Progenitor cell of endocrine pancreas (in vitro differentiated cells): ENCODE data around the gene RAB38. TPM values are rescaled to one million over a fixed set of nuclear protein-coding genes. Genes with fewer than 3 reads are reported as not detected.

Experiments used
- DNase-seq: peaks from one replicate; pipeline ENCODE4 v3.0.0; 2021; ENCODE audit warnings: low spot score; ENCODE audit not compliant: unreplicated experiment
- H3K27ac Mint-ChIP-seq: 2 replicates; pipeline ENCODE4 v1.8.0; 2021; ENCODE audit warnings: mild to moderate bottlenecking, moderate library complexity, mixed read lengths
- H3K27me3 Mint-ChIP-seq: 2 replicates; pipeline ENCODE4 v1.8.0; 2021; ENCODE audit warnings: mixed read lengths
- H3K36me3 Mint-ChIP-seq: 2 replicates; pipeline ENCODE4 v1.8.0; 2022; ENCODE audit warnings: mixed read lengths; ENCODE audit not compliant: insufficient read depth
- H3K4me1 Mint-ChIP-seq: 2 replicates; pipeline ENCODE4 v1.8.0; 2021; ENCODE audit warnings: low read depth, mixed read lengths
- H3K4me3 Mint-ChIP-seq: 2 replicates; pipeline ENCODE4 v1.8.0; 2021; ENCODE audit warnings: low read depth, mild to moderate bottlenecking, moderate library complexity, mixed read lengths
- H3K9me3 Mint-ChIP-seq: 2 replicates; pipeline ENCODE4 v1.8.0; 2021; ENCODE audit warnings: low read depth, mixed read lengths
- CTCF ChIP-seq: fragments of 200-600 bp; sonication (generic); IDR thresholded peaks from one replicate; pipeline ENCODE4 v1.5.0; 2021; ENCODE audit warnings: antibody characterized with exemption, mild to moderate bottlenecking; ENCODE audit not compliant: unreplicated experiment
- total RNA-seq: library from RNA; stranded (reverse); gene quantifications from 2 replicates; pipeline ENCODE4 v1.2.1, GENCODE V29; 2021

Gene RAB38
- total RNA-seq, 1 donor from 2014 or later: 15.6 TPM

- Mint-ChIP-seq H3K4me1 (peaks cover 23% of the 10 kb centered on the region), H3K27ac (peak overlapping the region; percentile 94), H3K27me3 (peaks cover 2% of the 10 kb centered on the region), H3K4me3 (peak overlapping the region; percentile 84), H3K36me3 (no peaks in the 10 kb centered on the region), H3K9me3 (no peaks in the 10 kb centered on the region)
- no peak for DNase-seq
- TF ChIP-seq CTCF: no peak
These were observed 1.3 kb downstream of the RAB38 start for GRCh38 chr11:88173956-88174355.

DNA sequence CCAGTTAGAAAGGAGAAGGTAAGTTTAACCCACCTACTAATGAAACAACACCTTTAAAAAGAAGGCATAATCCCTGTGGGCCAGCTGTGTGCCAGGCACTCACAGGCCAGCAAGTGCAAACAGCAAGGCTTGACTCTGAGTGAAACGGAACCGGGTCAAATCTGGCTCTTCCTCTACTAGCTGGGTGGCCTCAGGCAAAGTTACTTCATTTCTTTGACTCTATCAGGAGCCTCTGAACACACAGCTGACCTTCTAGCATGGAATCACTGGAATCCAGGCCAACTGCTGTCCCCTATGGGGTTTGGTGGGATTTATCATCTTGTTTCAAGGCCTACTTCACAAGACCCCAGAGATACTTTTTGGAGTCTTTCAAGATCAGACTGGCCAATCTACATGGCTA lies 3.3 kb downstream of the RAB38 start:
- Mint-ChIP-seq H3K4me3 (no peak overlapping the region), H3K27me3 (peaks cover 2% of the 10 kb centered on the region), H3K9me3 (no peaks in the 10 kb centered on the region), H3K36me3 (peaks cover 1% of the 10 kb centered on the region), H3K4me1 (peaks cover 19% of the 10 kb centered on the region), H3K27ac (no peak overlapping the region)
- no peak for TF ChIP-seq CTCF
- no peak for DNase-seq

GRCh38 chr11:88170673-88171072 lies 4.6 kb downstream of the RAB38 start:
- Mint-ChIP-seq H3K4me3 (no peak overlapping the region), H3K9me3 (no peaks in the 10 kb centered on the region), H3K4me1 (peaks cover 16% of the 10 kb centered on the region), H3K27me3 (no peaks in the 10 kb centered on the region), H3K36me3 (peaks cover 1% of the 10 kb centered on the region), H3K27ac (no peak overlapping the region)
- TF ChIP-seq CTCF: no peak
- DNase-seq: no peak

DNA sequence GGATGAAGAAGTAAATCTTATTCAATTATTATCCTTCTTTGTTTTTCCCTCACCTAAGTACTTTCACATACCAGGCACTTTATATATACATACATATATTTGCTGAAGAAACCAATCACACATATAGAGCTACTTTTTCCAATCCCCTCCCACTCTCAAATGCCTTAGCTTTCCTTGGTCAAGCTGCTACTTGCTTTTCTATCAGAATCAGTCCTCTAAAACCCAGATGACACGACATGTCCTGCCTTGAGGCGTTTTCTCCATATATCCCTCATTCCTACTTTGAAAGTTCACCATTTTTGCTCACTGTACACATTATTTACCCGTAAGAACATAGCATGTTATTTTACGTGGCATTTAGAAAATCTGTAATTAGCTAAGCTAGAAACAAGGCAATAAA lies 5.4 kb downstream of the RAB38 start:
- Mint-ChIP-seq H3K27ac (no peak overlapping the region), H3K36me3 (peaks cover 1% of the 10 kb centered on the region), H3K4me1 (peaks cover 14% of the 10 kb centered on the region), H3K4me3 (no peak overlapping the region), H3K27me3 (no peaks in the 10 kb centered on the region), H3K9me3 (no peaks in the 10 kb centered on the region)
- TF ChIP-seq CTCF: no peak
- no peak for DNase-seq

DNA sequence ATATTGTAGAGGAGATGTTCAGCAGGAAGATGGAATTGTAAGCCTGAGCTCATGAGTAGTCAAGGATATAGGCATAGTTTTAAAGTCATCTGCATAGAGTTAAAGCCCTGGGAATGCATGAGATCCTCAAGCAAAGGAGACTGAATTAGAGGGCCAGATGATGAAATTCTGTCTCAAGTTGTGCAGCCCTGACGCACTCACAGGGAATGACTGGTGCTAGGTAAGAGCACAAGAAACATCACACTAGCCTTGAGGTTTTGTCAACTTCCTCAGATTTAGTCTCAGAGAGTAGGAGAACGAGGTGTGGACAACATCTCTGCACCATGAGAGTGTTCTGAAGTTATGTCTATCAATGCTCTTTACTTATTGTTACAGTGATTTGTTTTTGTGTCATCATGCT lies 5.8 kb downstream of the RAB38 start:
- no peak for TF ChIP-seq CTCF
- no peaks in the 10 kb centered on the region for H3K9me3 Mint-ChIP-seq
- no peak overlapping the region for H3K27ac Mint-ChIP-seq
- H3K27me3 Mint-ChIP-seq: no peaks in the 10 kb centered on the region
- DNase-seq: no peak
- peaks cover 11% of the 10 kb centered on the region for H3K4me1 Mint-ChIP-seq
- no peak overlapping the region for H3K4me3 Mint-ChIP-seq
- H3K36me3 Mint-ChIP-seq: peaks cover 1% of the 10 kb centered on the region
